Measurements from ENCODE around the gene RHEX.

DNA sequence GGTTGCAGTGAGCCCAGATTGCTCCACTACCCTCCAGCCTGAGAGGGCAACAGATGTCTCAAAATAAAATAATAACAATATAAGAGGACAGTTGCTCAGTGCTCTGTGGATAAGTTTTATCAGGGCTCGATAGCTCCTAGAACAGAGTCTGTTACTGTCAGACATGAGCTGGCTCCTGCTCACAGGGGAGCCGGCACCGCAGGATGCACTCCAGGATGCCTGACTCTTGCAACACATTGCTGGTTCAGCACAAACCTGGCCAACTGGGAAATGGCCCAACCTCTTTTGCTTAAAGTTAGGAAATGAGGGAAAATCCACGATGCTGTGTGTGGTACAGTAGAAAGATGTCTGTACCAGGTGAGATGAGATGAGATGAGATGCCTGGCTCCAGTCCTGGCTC lies 23.5 kb upstream of the RHEX start:
- TF ChIP-seq, protein P1, sequence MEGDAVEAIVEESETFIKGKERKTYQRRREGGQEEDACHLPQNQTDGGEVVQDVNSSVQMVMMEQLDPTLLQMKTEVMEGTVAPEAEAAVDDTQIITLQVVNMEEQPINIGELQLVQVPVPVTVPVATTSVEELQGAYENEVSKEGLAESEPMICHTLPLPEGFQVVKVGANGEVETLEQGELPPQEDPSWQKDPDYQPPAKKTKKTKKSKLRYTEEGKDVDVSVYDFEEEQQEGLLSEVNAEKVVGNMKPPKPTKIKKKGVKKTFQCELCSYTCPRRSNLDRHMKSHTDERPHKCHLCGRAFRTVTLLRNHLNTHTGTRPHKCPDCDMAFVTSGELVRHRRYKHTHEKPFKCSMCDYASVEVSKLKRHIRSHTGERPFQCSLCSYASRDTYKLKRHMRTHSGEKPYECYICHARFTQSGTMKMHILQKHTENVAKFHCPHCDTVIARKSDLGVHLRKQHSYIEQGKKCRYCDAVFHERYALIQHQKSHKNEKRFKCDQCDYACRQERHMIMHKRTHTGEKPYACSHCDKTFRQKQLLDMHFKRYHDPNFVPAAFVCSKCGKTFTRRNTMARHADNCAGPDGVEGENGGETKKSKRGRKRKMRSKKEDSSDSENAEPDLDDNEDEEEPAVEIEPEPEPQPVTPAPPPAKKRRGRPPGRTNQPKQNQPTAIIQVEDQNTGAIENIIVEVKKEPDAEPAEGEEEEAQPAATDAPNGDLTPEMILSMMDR (IDR thresholded peaks at IDR 0.05; ENCODE audit: low read depth, low read length) = no peak
- TF ChIP-seq EZH2phosphoT487 (IDR thresholded peaks at IDR 0.05; ENCODE audit: low read depth) = no peak

All from OCI-LY3 (cell line).